Amniotic epithelial cell (primary cell): ENCODE data around the gene KLK8.

Experiments used
- DNase-seq: peaks from one replicate; pipeline ENCODE4 v3.0.0-alpha.2; 2010; ENCODE audit warnings: low read depth

KLK8 gene, protein sequence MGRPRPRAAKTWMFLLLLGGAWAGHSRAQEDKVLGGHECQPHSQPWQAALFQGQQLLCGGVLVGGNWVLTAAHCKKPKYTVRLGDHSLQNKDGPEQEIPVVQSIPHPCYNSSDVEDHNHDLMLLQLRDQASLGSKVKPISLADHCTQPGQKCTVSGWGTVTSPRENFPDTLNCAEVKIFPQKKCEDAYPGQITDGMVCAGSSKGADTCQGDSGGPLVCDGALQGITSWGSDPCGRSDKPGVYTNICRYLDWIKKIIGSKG

DNA sequence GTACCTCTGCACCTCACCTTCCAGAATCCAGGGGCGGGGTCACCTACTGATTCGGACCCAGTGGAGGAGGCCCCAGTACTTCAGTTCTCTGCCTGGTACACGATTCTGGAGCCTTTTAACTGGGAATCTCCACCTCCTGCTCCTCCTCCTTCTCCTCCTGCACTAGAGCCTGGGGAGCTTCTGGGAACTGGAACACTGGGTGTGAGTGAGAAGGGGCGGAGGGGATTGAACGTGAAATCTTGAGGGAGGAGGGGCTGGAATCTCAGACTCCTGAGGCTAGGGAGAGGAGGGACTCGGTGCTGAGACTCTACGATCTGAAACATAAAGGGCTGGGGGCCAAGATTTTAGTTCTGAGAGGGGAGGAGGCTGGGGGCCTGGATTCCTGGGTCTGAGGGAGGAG lies at the start of gene KLK8:
Gene KLK8 (minus strand): TSS at position 90 of the 400 bp plus-strand sequence. CDS start 437 bp downstream, outside the sequence.
- DNase-seq, result no peak

DNA sequence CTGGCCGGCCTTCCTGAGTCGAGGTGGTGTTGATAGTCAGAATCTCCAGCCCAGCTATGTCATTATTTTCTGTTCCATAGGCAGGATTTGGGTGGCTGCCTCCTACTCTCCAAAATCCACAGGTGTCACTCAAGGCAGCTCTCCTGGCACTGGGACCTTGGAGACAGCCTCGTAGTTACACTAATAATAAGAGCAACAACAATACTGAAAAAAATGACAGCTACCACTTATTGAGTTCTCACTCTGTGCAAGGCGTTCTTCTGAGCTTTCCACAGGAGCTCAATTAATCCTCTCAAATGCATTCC lies 45.6 kb upstream of the KLK8 start:
- DNase-seq, result no peak

DNA sequence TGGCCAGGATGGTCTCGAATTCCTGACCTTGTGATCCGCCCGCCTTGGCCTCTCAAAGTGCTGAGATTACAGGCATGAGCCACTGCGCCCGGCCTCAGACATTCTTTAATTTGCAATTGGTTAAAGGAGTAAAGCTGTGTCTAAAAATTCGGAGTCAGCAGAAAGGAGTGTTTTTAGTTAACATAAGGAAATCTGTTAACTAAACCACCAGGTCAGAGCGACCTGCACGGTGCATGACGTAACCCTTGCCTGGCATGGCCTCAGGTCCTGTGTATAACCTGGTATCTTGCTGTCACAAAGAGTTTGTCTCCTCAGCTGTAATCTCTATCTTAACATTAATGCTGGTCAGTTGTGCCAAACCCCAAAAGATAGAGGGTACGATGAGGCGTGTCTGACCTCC lies 42.9 kb upstream of the KLK8 start:
- no peak for DNase-seq

DNA sequence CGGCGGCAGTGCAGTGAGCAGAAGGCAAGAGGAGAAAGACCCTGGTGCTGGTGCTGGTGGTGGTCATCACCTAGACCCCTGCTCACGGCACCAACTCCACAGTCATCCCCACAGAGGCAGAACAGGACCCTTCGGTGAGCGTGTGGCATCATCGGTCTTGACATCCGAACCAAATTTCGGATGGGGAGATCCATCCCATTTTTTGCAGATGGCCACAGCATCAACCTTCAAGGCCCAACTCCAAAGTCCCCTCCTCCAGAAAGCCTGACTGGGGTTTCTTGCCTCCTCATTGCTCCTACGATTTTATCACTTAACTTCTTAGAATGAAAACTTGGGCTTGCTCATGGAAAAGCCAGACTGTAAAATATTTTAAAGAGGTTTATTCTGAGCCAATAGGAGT lies 42.1 kb upstream of the KLK8 start:
- DNase-seq, result no peak

DNA sequence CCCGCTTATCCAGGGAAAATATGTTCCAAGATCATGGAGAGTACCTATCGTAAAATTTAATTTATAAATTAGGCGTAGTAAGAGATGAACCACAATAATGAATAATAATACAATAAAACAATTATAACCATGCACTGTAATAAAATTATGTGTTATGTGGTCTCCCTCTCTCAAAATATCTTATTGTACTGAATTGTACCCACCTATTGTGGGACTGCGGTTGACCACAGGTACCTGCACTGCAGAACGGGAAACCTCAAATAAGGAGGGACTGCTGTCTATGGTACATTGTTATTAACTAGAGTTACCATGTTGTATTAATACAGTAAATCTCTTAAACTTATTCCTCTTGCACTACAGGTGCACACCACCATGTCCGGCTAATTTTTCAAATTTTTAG lies 38.7 kb upstream of the KLK8 start:
- no peak for DNase-seq

DNA sequence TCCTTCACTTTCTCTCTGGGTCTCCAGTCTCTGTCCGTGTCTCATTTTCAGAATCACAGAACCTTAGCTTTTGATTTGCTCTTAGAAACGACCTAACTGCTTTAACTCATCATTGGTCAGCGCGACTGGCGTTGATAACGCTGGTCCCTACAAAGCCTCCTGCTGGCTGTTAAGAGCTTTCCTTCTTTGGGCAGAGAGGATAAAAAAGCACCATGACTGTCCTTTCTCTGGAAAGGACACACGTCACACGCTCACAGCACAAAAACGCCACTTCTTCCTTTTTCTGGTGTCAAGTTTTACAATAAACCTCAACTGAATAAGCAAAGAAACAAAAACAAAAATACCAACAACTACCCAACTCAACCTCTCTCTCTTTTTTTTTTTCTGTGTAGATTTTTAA lies 35.1 kb upstream of the KLK8 start:
- DNase-seq, result no peak

DNA sequence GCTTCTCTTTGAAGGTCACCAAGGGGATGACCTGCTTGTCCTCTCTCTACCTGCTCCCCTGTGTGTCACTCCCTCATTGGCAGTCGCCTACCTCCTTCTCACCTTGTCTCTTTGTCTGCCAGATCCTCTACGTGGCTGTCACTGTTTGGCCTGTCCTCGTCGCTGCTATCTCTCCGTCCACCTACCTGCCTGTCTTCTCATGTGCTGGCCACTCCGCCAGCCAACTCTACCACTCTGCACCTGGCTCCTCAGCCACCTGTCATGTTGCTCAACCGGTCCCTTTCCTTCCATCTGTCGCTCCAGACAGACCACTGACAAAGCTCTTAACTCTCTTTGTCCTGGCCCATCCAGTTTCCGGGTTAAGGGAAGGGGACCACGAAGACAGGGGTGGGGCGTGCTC lies 33.3 kb upstream of the KLK8 start, which contains the start of gene KLK12:
Gene KLK12 (minus strand): TSS at position 299 of the 400 bp plus-strand sequence. CDS start 381 bp downstream, outside the sequence.
- no peak for DNase-seq

DNA sequence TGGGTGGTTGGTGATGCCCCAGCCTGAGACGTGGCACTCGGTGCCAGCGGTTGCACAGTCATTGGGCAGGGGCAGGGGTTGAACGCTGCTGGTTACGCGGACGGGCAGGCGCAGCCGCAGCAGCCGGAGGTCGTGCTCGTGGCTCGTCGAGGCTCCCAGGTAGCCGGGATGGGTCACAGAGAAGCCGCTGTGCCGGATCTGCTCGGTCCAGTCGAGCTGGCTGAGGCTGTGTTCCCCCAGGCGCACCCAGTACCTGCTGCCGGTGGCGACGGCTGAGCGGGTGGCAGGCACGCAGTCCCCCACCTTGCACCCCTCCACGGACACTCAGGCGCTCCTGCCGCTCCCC lies 30.4 kb upstream of the KLK8 start:
- no peak for DNase-seq

DNA sequence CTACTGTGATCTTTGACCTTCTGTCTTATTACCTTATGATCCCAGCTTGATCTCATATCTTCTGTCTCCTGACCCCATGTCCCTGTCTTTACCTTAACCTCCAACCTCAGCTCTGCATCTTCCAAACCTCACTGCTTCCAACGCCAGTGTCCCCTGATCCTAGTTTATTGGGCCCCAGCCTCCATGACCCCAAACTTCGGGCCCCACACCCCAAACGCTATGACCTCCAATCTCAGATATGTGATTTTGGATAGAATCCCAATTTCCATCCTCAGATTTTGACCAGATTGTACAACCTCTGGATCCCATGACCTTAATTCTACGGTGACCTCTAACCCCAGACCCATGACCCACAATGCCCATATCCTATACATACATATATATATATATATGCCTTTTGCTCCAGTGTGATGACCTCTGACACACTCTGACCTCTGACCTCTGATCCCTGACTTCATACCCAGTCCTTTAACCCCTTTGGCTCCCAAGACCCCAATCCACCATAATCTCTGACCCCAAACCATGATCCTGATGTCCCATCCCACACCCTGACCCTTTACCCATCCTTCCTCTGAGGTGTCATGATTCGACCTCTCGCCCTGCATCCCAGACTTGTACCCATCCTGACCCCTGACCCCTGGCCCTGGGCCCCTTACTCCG lies 29.9 kb upstream of the KLK8 start:
- no peak for DNase-seq

DNA sequence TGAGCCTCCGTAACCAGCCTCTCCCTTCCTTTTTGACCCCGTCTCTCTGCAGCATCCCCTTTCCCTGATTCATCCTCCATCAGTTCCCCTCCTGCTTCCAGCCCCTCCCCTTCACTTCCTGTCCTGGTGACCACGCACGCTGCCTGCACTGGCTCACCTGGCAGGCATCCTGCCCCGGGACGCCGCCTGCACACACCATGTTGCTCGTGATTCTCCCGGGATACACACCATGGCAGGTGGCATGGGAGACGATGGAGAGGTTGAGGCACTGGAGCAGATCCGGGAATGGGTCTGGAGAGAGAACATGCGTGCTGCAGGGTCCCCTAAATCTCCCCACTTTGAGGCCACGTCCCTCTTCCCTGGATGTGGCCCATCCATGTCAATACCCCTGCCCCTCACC lies 29.2 kb upstream of the KLK8 start:
- no peak for DNase-seq

DNA sequence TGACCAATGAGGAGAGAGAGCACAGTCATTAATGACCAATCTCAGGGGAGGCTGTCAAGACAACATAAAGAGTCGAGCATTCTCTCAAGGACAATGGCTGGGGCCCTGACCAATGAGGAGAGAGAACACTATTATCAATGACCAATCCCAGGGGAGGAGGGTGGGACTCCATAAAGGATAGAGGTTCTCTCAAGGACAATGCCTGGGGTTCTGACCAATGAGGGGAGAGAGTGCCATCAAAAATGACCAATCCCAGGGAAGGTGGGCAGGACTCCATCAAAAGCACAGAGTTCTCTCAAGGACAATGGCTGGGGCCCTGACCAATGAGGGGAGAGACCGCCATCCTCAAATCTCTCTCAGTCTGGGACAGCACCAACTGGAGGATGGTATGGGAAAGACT lies 28.3 kb upstream of the KLK8 start:
- DNase-seq, result no peak

DNA sequence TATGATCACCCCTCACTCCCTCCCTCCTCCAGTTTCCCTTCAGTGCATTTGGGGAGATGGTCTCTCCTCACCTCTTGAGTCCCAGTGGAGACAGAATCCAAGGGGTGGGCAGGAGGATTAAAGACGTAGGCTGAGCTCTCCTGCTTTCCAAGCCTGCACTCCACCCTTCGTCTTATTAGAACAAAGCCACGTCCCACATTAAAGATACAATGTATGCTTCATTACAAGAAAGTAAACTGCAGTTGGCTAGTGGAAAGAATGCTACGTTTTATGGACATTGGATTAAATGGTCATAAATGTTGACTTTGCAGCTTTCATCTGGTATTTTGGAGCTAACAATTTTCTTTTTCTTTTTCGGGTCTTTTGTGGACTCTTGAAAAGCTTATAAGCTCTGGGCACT lies 26.5 kb upstream of the KLK8 start:
- DNase-seq, result no peak

DNA sequence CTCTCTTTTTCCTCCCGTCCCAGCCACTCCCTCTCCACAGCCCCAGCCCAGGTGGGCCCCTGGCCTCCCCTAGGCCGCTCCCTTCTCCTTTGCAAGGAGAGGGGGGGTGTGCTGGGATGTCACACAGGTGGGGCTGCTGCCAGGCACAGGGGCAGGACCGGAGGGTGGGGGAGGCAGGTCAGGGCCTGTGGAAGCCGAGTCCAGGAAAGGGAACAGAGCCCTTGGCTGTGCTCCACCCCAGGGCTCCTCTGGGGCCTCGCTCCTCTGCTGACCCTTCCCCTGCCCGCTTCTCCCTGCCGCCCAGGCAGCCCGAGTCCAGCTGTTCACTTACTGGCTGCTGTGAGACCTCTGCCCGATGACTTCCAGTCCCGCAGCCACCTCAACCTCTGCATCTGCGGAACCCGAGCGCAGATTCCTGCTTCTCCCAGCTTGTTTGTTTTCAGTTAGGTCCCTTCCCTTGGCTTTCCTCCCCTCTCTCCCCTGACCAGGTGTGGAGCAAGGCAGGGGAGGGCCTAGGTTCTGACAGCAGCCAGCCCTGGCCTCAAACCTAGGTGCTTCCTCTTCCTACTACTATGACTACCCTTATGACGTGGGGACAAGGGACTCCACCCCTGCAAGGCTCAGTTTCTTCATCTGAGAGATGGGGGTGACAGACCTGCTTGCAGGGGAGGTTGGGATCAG lies 25.9 kb upstream of the KLK8 start:
- DNase-seq, result no peak

DNA sequence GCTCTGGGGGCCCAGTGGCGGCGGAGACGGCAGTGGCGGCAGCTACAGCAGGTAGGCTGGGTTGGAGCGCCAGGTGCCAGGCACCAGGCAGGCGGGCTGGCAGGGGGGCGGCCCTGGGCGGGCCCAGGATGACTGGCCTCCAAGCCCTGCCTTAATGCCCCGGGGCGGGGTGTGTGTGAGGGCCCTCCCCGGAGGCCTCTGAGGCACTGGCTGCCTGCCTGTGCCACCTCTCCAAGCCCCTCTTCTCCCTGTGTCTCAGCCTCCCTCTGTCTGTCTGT lies 25.1 kb upstream of the KLK8 start, which contains the start of gene KLK11:
Gene KLK11 (minus strand): TSS at position 63 of the 278 bp plus-strand sequence. CDS start 985 bp downstream, outside the sequence.
- no peak for DNase-seq

DNA sequence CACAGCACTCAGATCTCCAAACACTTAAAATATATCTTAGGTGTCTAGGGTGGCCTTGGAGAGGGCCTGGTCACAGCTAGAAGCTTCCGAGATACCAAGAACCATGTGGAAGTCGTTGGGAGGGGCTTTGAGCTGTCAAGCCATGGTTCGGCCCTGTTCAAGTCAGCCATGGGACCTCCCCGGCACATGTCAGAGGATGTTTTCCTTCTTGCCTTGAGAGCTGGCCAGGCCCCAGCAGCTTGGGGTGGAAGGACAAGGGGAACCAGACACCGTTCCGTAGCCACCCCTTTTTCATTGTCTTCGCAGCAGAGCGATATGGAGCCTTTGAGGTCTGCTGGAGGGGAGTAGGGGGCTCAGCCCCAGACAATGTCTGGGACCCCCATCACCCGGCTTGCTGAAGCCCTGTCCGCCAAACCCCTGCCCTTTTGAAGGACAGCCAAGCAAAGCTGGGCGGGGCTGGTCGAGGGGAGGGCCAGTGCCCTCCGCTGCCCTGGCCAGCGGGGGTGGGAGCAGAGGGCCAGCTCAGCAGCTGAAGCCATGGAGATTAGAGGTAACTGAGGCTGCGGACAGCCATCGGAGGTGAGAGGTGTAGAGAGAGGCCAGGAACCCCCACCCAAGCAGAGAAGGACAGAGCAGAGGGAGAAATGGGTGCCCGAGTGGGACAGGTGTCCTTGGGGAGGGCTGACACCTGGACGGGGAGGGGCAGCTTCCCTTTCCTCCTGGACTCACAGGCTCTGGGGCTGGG lies 24.6 kb upstream of the KLK8 start:
- DNase-seq, result no peak

DNA sequence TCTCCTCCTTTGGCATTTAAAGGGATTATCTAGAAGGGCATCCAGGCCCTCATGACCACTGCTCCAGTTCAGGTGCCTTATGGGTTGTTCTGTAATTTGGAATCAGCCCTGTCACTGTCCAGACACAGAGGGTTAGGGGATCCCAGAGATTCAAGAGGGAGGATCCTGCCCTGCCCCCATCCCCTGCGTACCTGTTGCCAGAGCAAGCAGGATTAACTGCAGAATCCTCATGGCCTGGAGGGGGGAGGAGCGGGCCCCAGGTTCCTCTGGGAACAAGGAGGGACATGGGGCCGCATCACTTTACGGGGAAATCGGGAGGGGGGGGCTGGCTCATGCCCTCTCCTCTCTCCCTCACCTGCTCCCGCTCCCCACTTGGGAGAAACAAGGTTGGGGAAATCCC lies 24.0 kb upstream of the KLK8 start:
- DNase-seq, result no peak

DNA sequence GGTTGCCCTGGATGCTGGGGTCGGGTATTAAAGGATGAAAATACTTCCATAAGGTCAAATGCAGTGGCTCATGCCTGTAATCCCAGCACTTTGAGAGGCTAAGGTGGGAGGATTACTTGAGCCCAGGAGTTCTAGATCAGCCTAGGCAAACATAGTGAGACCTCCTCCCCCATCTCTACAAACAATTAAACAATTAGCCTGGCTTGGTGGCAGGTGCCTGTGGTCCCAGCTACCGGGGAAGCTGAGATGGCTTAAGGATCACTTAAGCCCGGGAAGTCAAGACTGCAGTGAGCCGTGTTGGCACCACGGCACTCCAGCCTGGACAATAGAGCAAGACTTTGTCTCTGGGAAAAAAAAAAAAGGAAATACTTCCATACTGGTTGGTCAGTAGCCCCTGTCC lies 23.5 kb upstream of the KLK8 start:
- no peak for DNase-seq

DNA sequence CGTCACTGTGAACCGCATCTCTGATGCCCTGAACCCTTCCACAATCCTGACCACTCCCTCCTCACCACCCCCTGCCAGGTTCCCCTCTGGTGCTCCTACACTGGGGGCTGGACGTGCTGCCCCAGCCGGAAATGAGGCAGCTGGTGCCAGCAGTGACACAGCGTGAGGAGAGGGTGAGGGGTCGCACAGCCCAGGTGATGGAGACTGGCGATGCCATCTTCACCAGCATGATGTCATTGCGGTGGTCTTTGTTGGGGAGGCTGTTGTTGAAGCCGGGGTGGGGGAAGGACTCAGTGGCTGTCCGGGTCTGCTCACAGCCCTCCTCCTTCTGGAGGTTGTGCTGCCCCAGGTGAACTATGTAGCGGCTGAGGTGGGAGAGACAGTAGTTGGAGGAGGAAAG lies 22.5 kb upstream of the KLK8 start:
- no peak for DNase-seq

DNA sequence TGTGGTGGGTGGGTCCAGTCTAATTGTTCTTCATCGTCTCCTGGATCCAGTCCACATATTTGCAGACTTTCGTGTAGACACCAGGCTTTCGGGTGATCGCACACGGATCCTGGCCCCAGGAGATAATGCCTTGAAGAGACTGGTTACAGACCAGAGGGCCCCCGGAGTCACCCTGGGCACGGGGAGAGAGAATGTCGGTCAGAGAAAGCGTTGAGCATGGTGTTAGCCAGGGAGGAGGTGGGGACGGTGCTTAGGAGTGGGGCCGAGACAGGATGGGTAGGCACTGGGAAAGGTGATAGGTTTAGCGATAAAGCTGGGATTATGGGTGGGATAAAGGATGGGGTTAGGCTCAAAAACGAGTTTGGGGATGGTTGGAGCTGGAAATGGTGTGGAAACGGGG lies 21.1 kb upstream of the KLK8 start:
- no peak for DNase-seq

DNA sequence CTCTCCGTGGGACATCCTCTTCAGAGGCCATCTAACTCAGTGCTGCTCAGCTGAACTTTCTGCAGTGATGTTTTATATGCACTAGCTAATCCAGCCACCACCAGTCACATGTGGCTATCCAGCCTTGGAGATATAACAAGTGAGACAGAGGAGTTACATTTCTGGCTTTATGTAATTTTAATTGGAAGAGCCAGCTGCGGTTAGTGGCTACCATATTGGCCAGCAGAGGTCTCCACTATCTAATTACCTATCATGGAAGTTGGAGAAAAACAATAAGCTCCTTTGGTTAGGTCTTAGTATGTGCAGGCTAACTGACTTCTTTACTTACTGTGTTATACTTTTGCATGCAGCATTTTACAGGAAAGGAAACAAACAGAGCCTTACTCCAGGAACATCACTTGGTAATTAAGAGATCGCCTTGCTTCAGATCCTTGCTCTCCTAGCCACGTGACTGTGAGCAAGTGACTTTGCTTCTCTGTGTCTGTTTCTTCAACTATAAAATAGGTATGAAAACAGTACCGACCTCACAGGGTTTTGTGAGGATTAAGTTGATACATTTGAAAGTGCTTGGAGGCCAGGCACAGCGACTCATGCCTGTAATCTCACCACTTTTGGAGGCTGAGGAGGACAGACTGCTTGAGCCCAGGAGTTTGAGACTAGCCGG lies 19.7 kb upstream of the KLK8 start:
- peak; percentile 57 for DNase-seq

DNA sequence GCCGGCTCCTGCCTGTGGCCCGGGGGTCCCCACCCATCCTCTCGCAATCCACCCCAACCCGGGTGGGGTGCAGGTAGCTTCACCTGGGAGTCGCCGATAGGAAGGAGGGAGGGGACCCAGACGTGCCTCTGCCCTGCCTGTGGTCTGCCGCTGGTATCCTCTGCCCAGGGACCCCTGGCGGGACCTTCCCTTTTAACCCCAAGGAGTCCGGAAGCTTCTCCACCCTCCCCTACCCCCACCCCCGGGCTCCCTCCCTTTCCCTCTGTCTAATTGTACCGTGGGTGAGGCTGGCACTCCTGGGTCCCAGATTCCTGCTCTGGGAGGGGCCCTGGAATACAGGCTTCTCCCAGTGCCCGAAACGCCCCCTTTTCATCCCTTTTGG lies 18.1 kb upstream of the KLK8 start, which contains the start of gene KLK10:
Gene KLK10 (minus strand): TSS at position 166 of the 382 bp plus-strand sequence. CDS start 579 bp downstream, outside the sequence.
- no peak for DNase-seq

DNA sequence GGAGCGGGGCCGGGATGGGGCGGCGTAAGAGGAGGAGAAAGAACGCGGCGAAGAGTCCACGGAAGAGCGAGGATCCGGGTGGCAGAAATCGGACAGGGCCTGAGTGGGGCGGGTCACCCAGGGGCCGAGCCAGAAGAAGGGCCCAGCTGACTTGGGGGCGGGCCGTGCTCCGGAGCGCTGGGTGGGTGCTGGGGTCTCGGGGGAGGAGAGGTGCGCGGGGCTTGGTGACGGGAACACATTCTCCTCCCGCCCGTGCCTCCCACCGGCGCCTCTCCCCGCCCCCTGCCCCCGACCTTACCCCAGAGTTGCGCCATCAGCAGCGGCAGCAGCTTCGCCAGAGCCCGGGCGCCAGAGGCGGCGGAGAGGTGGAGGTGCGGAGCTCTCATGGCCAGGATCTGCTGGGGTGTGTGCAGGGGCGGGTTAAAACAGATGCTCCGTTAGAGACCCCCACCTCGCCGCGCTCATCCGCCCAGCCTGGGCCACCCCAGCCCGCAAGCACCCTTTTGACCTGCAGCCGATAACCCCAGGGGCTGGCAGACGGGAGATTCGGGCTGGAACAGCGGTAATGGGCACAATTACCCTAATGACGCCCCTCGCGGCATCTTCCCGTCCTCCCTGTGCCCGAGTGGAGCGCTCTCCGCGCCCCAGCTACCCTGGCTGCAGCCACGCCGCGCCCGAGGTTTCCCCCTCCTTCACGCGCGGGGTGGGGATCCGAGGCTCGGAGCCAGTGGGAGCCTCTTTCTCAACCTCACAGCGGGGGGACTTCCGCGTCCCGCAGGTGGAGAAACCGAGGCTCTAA lies 17.5 kb upstream of the KLK8 start:
- DNase-seq, result peak; percentile 60
